ENCODE results near the gene IKZF5.
A peak's percentile ranks its signal among the peaks of the same experiment; 100 is the strongest.

Gene IKZF5

GRCh38 chr10:122980209-122981065 is 28.2 kb downstream of the IKZF5 start, which contains the start of gene PSTK:
Gene PSTK, plus strand, starts transcription at chr10:122980401. Its CDS starts 79 bp downstream, at chr10:122980480.
- DNase-seq, result peak; percentile 92

GRCh38 chr10:122974543-122975064 is 34.0 kb downstream of the IKZF5 start:
- DNase-seq, result no peak

- DNase-seq, result no peak
These were observed 34.6 kb downstream of the IKZF5 start for GRCh38 chr10:122974023-122974422.

DNA sequence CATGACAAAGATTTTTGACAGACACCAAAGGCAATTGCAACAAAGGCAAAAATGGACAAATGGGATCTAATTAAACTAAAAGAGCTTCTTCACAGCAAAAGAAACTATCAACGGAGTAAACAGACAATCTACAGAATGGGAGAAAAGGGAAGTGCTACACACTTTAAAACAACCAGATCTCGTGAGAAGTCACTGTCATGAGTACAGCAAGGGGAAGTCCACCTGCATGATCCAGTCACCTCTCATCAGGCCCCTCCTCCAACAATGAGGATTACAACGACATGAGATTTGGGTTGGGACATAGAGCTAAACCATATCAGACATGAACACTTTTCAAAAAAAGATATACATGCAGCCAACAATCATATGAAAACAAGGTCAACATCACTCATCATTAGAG is 39.9 kb downstream of the IKZF5 start:
- DNase-seq, result no peak

- DNase-seq, result no peak
These were observed 41.7 kb downstream of the IKZF5 start for GRCh38 chr10:122966879-122967278.

GRCh38 chr10:122962405-122962804 is 46.2 kb downstream of the IKZF5 start:
- no peak for DNase-seq

- DNase-seq, result no peak
These were observed 51.1 kb downstream of the IKZF5 start for GRCh38 chr10:122957474-122957873.

DNA sequence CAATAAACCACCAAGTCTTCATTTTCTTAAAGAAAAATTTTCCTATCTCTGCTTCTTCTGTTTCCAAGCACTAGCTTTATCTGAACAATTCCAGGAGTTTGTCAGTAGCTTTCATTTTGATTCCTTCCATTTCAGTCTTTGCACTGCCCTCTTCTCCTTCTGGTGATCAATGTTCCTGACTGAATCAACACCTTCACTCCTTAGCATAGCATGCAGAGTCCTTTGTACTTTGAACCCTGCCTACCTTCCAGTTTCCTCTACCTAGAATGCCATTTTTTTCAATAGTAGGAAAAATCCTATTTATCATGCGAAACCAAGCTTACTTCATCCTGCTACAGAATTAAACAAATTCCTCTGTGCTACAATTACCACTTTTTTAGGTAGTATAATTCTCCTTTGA is 52.7 kb downstream of the IKZF5 start:
- no peak for DNase-seq

- DNase-seq, result no peak
These were observed 53.9 kb downstream of the IKZF5 start for GRCh38 chr10:122954731-122955050.

DNA sequence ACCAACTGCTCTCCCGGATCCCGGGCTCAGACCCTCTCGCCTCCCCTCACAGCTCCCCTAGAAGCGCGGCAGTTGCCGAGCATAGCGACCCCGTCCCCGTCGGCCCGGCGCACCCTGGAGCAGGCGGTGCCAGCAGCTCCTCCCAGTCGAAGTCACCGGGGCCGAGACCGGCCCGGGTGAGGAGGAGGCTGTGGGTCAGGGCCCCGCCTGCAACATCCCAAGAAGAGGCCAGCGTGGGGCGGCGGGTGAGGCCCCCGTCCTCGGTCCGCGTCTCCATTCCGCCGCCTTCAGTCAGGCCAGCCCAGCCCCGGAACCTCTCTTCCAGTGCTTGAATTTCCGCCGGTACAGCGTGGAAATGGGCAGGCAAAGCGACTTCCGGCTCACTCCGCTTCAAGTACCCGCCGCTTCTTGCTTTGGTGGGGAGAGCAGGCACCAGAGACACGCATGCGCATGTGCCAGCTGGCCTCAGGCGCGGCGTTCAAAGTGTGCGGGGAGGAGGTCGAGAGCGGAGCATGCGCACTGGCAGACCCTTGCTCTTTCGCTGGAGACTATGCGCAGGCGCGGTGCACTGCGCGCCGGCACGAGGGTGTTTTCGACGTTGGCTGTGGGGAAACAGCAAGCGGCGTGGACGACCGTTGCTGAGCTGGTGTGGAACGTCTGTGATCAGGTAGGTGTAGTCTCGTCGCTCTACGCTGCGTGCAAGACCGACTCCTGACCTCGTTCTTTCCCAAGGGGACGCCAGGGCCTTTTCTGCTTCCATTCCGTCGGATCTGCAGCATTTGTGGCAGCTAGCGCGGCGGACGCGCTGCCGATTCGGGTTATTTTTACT is 54.5 kb downstream of the IKZF5 start, which contains the start of gene C10orf88:
Gene C10orf88, minus strand, starts transcription at position 326 of the 829 bp plus-strand sequence. Its CDS starts 49 bp downstream, at position 277.
- peak; percentile 99 for DNase-seq

GRCh38 chr10:122949296-122949695 is 59.3 kb downstream of the IKZF5 start:
- DNase-seq, result no peak

Measured in CD4-positive, alpha-beta T cell treated with Interleukin-12 subunit alpha and Interleukin-12 subunit beta, for 1 hour (primary cell).